ENCODE measurements around the gene DOCK8. TPM values are rescaled to one million over a fixed set of nuclear protein-coding genes. Genes with fewer than 3 reads are reported as not detected.

The DOCK8 gene
- total RNA-seq, 1 experiment from 2014 or later: 0.37 TPM

GRCh38 chr9:270657-271237 lies 56.1 kb downstream of the DOCK8 start:
- Histone ChIP-seq H3K27ac (ENCODE audit: low read depth, low read length) (no peak overlapping the region), H3K9me3 (ENCODE audit: control insufficient read depth in 1 of 2, insufficient read depth in 1 of 2, low read depth in 1 of 2, low read length in 2 of 2) (no peaks in the 10 kb centered on the region), H3K4me2 (ENCODE audit: low read length) (no peak overlapping the region), H3K4me1 (ENCODE audit: control insufficient read depth in 1 of 2, insufficient read depth in 2 of 2, low read length in 2 of 2) (no peaks in the 10 kb centered on the region), H3K4me3 (replicated peaks in 1 of 2; ENCODE audit: low read depth in 1 of 2, low read length in 2 of 2) (no peak overlapping the region), H3K27me3 (ENCODE audit: insufficient read depth, low read length) (0 out of 2 replicates have a peak, but pooled peaks cover 4% of the 10 kb centered on the region), H3K79me2 (ENCODE audit: insufficient read depth, low read length) (no peaks in the 10 kb centered on the region), H2AFZ (ENCODE audit: low read depth, low read length, poor library complexity, severe bottlenecking) (no peak overlapping the region), H3K9me2 (ENCODE audit: insufficient read depth) (no peaks in the 10 kb centered on the region), H3K36me3 (ENCODE audit: control insufficient read depth in 1 of 2, insufficient read depth in 2 of 2, low read length in 2 of 2) (no peaks in the 10 kb centered on the region), H3K9ac (ENCODE audit: low read length) (no peak overlapping the region), H4K20me1 (ENCODE audit: insufficient read depth) (no peaks in the 10 kb centered on the region)
- CTCF ChIA-PET: no interaction called here
- POLR2A ChIA-PET: no interaction called here
- RAD21 ChIA-PET (ENCODE audit: low non-redundant PET in 1 of 2, low total read pairs in 2 of 2, uncharacterized antibody in 2 of 2, unreplicated experiment in 2 of 2): no interaction called here
- ATAC-seq (no peak), DNase-seq (ENCODE audit: low read depth, low spot score) (no peak)
- BruUV-seq (replicated peaks): no TSS peak
- no peak for TF ChIP-seq EZH2phosphoT487 (IDR thresholded peaks at IDR 0.05; ENCODE audit: borderline replicate concordance)
- TF ChIP-seq RAD21 (IDR thresholded peaks at IDR 0.05; ENCODE audit: low read depth): no peak
- no peak for TF ChIP-seq ELF1 (IDR thresholded peaks at IDR 0.05; ENCODE audit: borderline replicate concordance, low read depth)
- no peak for TF ChIP-seq ZFX (IDR thresholded peaks at IDR 0.05)
- no peak for TF ChIP-seq EZH2 (IDR thresholded peaks at IDR 0.05)
- TF ChIP-seq, protein P1, sequence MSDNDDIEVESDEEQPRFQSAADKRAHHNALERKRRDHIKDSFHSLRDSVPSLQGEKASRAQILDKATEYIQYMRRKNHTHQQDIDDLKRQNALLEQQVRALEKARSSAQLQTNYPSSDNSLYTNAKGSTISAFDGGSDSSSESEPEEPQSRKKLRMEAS (IDR thresholded peaks at IDR 0.05): no peak
- TF ChIP-seq POLR2AphosphoS5 (IDR thresholded peaks at IDR 0.05; ENCODE audit: low read depth, low read length): no peak
- no peak for TF ChIP-seq SRF (IDR thresholded peaks at IDR 0.05; ENCODE audit: low read depth)
- no peak for TF ChIP-seq FOSL1 (IDR thresholded peaks at IDR 0.05; ENCODE audit: low read depth)
- no peak for TF ChIP-seq CTCF (IDR thresholded peaks at IDR 0.05 in 2 of 3, conservative IDR thresholded peaks at IDR 0.05 in 1 of 3; ENCODE audit: borderline replicate concordance in 1 of 3, insufficient read depth in 1 of 3, low read depth in 2 of 3, low read length in 2 of 3)
- intact Hi-C loops (cut with micrococcal nuclease): no loop called here

Measured in HCT116 (cell line).